ENCODE data around the gene PPP3CB. TPM values are rescaled to one million over a fixed set of nuclear protein-coding genes. Genes with fewer than 3 reads are reported as not detected.

The PPP3CB gene
- total RNA-seq, 4 donors from 2014 or later: 60.1 to 91.6 (median 68.7) TPM

DNA sequence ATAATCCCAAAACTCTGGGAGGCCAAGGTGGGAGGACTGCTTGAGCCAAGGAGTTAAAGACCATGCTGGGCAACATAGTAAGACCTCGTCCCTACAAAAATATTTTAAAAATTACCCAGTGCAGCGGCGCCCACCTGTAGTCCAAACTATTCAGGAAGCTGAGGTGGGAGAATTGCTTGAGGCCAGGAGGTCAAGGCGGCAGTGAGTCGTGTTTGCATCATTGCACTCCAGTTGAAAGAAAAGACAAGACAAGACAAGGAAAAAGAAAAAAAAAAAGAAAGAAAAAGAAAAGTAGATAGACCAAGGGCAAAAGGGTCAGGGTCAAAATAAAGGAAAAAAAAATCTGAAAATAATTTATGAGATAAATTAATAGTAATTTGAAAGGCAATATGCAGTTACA is 87.8 kb downstream of the PPP3CB start:
- Histone ChIP-seq H3K36me3 (peaks cover 0 to 10% of the 10 kb centered on the region in 2 donors), H3K27me3 (no peaks in the 10 kb centered on the region), H3K4me3 (no peak overlapping the region), H3K9me3 (no peaks in the 10 kb centered on the region), H3K27ac (no peak overlapping the region), H3K4me1 (peaks cover 81 to 92% of the 10 kb centered on the region in 2 donors)
- intact Hi-C loops (cut with DNase I; ENCODE audit: low total_unique reads) (no loop called here), in situ Hi-C loops (cut with MboI; ENCODE audit: low sequenced_read_pairs in 4 of 4) (no loop called here)
- DNase-seq (no peak), ATAC-seq (no peak)
- TF ChIP-seq CTCF (IDR thresholded peaks at IDR 0.05 in 4 of 5, conservative IDR thresholded peaks at IDR 0.05 in 1 of 5) (no peak), POLR2A (IDR thresholded peaks at IDR 0.05) (no peak)

DNA sequence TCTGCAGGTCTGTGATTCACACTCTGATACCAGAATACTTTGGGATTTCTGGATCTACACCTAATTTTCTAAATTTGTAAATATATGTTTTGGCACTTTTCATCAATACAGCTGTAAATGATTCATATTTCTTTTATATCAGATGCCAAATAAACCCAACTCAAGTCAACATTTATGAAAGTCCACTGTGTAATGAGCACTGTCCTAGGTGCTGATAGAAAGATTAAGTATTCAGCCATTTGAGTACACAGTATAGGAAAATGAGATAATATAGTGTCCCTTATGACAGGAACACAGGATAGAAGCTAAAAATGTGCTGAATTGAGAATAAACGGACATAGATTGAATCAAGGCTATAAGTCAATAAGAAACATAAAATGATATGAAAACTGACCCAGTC is 88.3 kb downstream of the PPP3CB start:
- Histone ChIP-seq H3K27ac (no peak overlapping the region), H3K9me3 (no peaks in the 10 kb centered on the region), H3K36me3 (peaks cover 0 to 10% of the 10 kb centered on the region in 2 donors), H3K4me3 (no peak overlapping the region), H3K27me3 (no peaks in the 10 kb centered on the region), H3K4me1 (peaks cover 76 to 88% of the 10 kb centered on the region in 2 donors)
- DNase-seq: no peak
- intact Hi-C loops (cut with DNase I; ENCODE audit: low total_unique reads) (no loop called here), in situ Hi-C loops (cut with MboI; ENCODE audit: low sequenced_read_pairs in 4 of 4) (no loop called here)
- TF ChIP-seq POLR2A (IDR thresholded peaks at IDR 0.05): no peak
- TF ChIP-seq CTCF (IDR thresholded peaks at IDR 0.05 in 4 of 5, conservative IDR thresholded peaks at IDR 0.05 in 1 of 5): no peak
- ATAC-seq: no peak

GRCh38 chr10:73406846-73407245 is 89.0 kb downstream of the PPP3CB start:
- Histone ChIP-seq H3K27me3 (no peaks in the 10 kb centered on the region), H3K27ac (no peak overlapping the region), H3K4me1 (peaks cover 69 to 81% of the 10 kb centered on the region in 2 donors), H3K36me3 (peaks cover 0 to 10% of the 10 kb centered on the region in 2 donors), H3K9me3 (no peaks in the 10 kb centered on the region), H3K4me3 (no peak overlapping the region)
- in situ Hi-C loops (cut with MboI; ENCODE audit: low sequenced_read_pairs in 4 of 4) (no loop called here), intact Hi-C loops (cut with DNase I; ENCODE audit: low total_unique reads) (no loop called here)
- DNase-seq (no peak), ATAC-seq (no peak)
- TF ChIP-seq POLR2A (IDR thresholded peaks at IDR 0.05) (no peak), CTCF (IDR thresholded peaks at IDR 0.05 in 4 of 5, conservative IDR thresholded peaks at IDR 0.05 in 1 of 5) (no peak)

DNA sequence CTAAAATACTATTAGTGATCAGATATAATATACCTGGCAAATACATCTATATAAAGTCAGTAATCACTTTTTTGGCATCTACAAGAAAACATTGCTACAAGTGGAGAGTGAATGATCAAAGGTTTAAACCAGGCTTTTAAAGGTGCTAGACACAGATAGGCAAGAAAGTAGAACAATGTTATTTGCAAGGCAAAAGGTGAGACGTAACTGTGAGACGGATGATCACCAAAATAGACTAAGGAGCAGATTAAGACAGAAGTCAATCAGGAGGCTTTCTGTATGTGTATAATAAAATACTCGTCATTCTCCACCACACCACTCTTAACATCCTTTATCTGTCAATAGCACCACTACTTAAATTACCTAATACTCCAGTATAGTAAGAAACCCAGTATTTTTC is 90.3 kb downstream of the PPP3CB start:
- in situ Hi-C loops (cut with MboI; ENCODE audit: low sequenced_read_pairs in 4 of 4) (no loop called here), intact Hi-C loops (cut with DNase I; ENCODE audit: low total_unique reads) (no loop called here)
- ATAC-seq: no peak
- Histone ChIP-seq H3K27ac (peak overlapping the region; percentile 43 to 70 (median 63)), H3K27me3 (no peaks in the 10 kb centered on the region), H3K4me1 (peaks cover 59 to 81% of the 10 kb centered on the region in 2 donors), H3K36me3 (peaks cover 0 to 10% of the 10 kb centered on the region in 2 donors), H3K4me3 (no peak overlapping the region), H3K9me3 (no peaks in the 10 kb centered on the region)
- no peak for DNase-seq
- TF ChIP-seq POLR2A (IDR thresholded peaks at IDR 0.05) (no peak), CTCF (IDR thresholded peaks at IDR 0.05 in 4 of 5, conservative IDR thresholded peaks at IDR 0.05 in 1 of 5) (no peak)

- intact Hi-C loops (cut with DNase I; ENCODE audit: low total_unique reads): no loop called here
- Histone ChIP-seq H3K4me3 (no peak overlapping the region), H3K4me1 (peaks cover 53 to 81% of the 10 kb centered on the region in 2 donors), H3K9me3 (no peaks in the 10 kb centered on the region), H3K36me3 (peaks cover 0 to 10% of the 10 kb centered on the region in 2 donors), H3K27ac (peak overlapping the region; percentile 43 to 70 (median 63)), H3K27me3 (no peaks in the 10 kb centered on the region)
- in situ Hi-C loops (cut with MboI; ENCODE audit: low sequenced_read_pairs in 4 of 4): no loop called here
- ATAC-seq: peak; percentile 42 to 86
- TF ChIP-seq POLR2A (IDR thresholded peaks at IDR 0.05): no peak
- TF ChIP-seq CTCF (IDR thresholded peaks at IDR 0.05 in 4 of 5, conservative IDR thresholded peaks at IDR 0.05 in 1 of 5): no peak
- DNase-seq: peak in 1 of 2 donors; percentile 46
These were observed 91.1 kb downstream of the PPP3CB start for GRCh38 chr10:73404690-73405089.

Measured in gastrocnemius medialis (tissue), 4 donors.